Right atrium auricular region (tissue), 2 donors: Measurements from ENCODE around the gene SYNDIG1. TPM values are rescaled to one million over a fixed set of nuclear protein-coding genes. Genes with fewer than 3 reads are reported as not detected.

Experiments
- DNase-seq: peaks from one replicate; pipeline ENCODE4 v3.0.0-alpha.2; 2019; ENCODE audit warnings: low spot score
- H3K27ac ChIP-seq, 2 donors: fragments of 200-600 bp; sonication (generic); 1 replicate in 1 of 2; 2 replicates in 1 of 2; pipeline ENCODE4 v1.5.1; 2016 to 2019
- H3K27me3 ChIP-seq, 2 donors: fragments of 200-600 bp; sonication (generic); one replicate each; pipeline versions ENCODE4 v1.5.1 to v1.6.0; 2017 to 2019
- H3K36me3 ChIP-seq: fragments of 200-600 bp; sonication (generic); one replicate; pipeline ENCODE4 v1.5.1; 2016
- H3K4me1 ChIP-seq, 2 donors: fragments of 200-600 bp; sonication (generic); one replicate each; pipeline versions ENCODE4 v1.5.1 to v1.6.0; 2017 to 2019
- H3K4me3 ChIP-seq, 2 donors: fragments of 200-600 bp; sonication (generic); 1 replicate in 1 of 2; 2 replicates in 1 of 2; pipeline ENCODE4 v1.5.1; 2017 to 2019; ENCODE audit warnings: mild to moderate bottlenecking in 1 of 2, moderate library complexity in 1 of 2
- H3K9me3 ChIP-seq, 2 donors: fragments of 200-600 bp; sonication (generic); one replicate each; pipeline ENCODE4 v1.5.1; 2019
- CTCF ChIP-seq, 2 donors: fragments of 200-600 bp; sonication (generic); IDR thresholded peaks; one replicate each; pipeline ENCODE4 v1.5.1; 2019; ENCODE audit warnings: antibody characterized with exemption in 2 of 2
- total RNA-seq, 2 donors: library from RNA; depleted of rRNA; stranded (reverse); fragments of >200 nt; gene quantifications; one replicate each; pipeline ENCODE4 v1.1.0, GENCODE V29; 2016

Gene SYNDIG1
- total RNA-seq, 2 donors from 2014 or later, result 21.7 to 38.1 TPM

GRCh38 chr20:24545168-24545567, 75.7 kb downstream of the SYNDIG1 start:
- Histone ChIP-seq H3K27me3 (no peaks in the 10 kb centered on the region), H3K36me3 (no peaks in the 10 kb centered on the region), H3K4me1 (no peaks in the 10 kb centered on the region), H3K27ac (no peak overlapping the region), H3K9me3 (no peaks in the 10 kb centered on the region), H3K4me3 (no peak overlapping the region)
- DNase-seq, result no peak
- no peak for TF ChIP-seq CTCF (IDR thresholded peaks at IDR 0.05)

GRCh38 chr20:24546232-24546892, 76.9 kb downstream of the SYNDIG1 start:
- Histone ChIP-seq H3K4me3 (no peak overlapping the region), H3K9me3 (no peaks in the 10 kb centered on the region), H3K4me1 (no peaks in the 10 kb centered on the region), H3K27me3 (no peaks in the 10 kb centered on the region), H3K36me3 (no peaks in the 10 kb centered on the region), H3K27ac (no peak overlapping the region)
- no peak for DNase-seq
- TF ChIP-seq CTCF (IDR thresholded peaks at IDR 0.05), result no peak

GRCh38 chr20:24547967-24548366, 78.5 kb downstream of the SYNDIG1 start:
- DNase-seq, result no peak
- Histone ChIP-seq H3K27me3 (no peaks in the 10 kb centered on the region), H3K4me3 (no peak overlapping the region), H3K9me3 (no peaks in the 10 kb centered on the region), H3K4me1 (no peaks in the 10 kb centered on the region), H3K27ac (no peak overlapping the region), H3K36me3 (no peaks in the 10 kb centered on the region)
- no peak for TF ChIP-seq CTCF (IDR thresholded peaks at IDR 0.05)

- DNase-seq, result no peak
- Histone ChIP-seq H3K9me3 (no peaks in the 10 kb centered on the region), H3K4me1 (peaks cover 0 to 8% of the 10 kb centered on the region in 2 donors), H3K27ac (no peak overlapping the region), H3K4me3 (no peak overlapping the region), H3K36me3 (no peaks in the 10 kb centered on the region), H3K27me3 (no peaks in the 10 kb centered on the region)
- TF ChIP-seq CTCF (IDR thresholded peaks at IDR 0.05), result no peak
Observed at GRCh38 chr20:24559114-24559732, 89.8 kb downstream of the SYNDIG1 start.

- TF ChIP-seq CTCF (IDR thresholded peaks at IDR 0.05), result no peak
- no peak for DNase-seq
Observed at GRCh38 chr20:24560571-24561491, 91.4 kb downstream of the SYNDIG1 start.

More at GRCh38 chr20:24560571-24561491, 91.4 kb downstream of the SYNDIG1 start:
- Histone ChIP-seq H3K36me3 (no peaks in the 10 kb centered on the region), H3K9me3 (no peaks in the 10 kb centered on the region), H3K4me1 (peaks cover 0 to 8% of the 10 kb centered on the region in 2 donors), H3K27ac (no peak overlapping the region), H3K4me3 (no peak overlapping the region), H3K27me3 (no peaks in the 10 kb centered on the region)
